HEK293T (cell line): Measurements from ENCODE around the gene AADAC.
"Not testable (repeated sequence)": the region's sequence is repeated elsewhere in the genome, so short reads cannot be mapped to it uniquely, and the experiment has no call there.

Experiments
- CTCF ChIA-PET: fragments of 350-600 bp; formaldehyde crosslinking; extraction: SDS; loops from one replicate; lab custom pipeline; 2021; ENCODE audit warnings: antibody characterized with exemption, inconsistent platforms; lab: Yijun Ruan, JAX
- POLR2A ChIA-PET: fragments of 350-600 bp; formaldehyde crosslinking; extraction: SDS; loops from one replicate; lab custom pipeline; 2020; ENCODE audit warnings: antibody characterized with exemption, inconsistent platforms; lab: Yijun Ruan, JAX
- DNase-seq: peaks from one replicate; pipeline ENCODE4 v3.0.0; 2012; ENCODE audit warnings: mixed read lengths; ENCODE audit errors: extremely low spot score
- ARNT ChIP-seq: fragments of 450-650 bp; IDR thresholded peaks from 2 replicates; pipeline ENCODE4 v1.6.1; 2017; ENCODE audit warnings: mild to moderate bottlenecking
- BHLHE40 ChIP-seq: fragments of 450-650 bp; IDR thresholded peaks from 2 replicates; pipeline ENCODE4 v1.6.1; 2016; ENCODE audit warnings: mild to moderate bottlenecking, moderate library complexity, borderline replicate concordance
- CTBP1 ChIP-seq: fragments of 450-650 bp; IDR thresholded peaks from 2 replicates; pipeline ENCODE4 v1.6.1; 2016; ENCODE audit warnings: borderline replicate concordance
- ELF4 ChIP-seq: fragments of 450-650 bp; IDR thresholded peaks from 2 replicates; pipeline ENCODE4 v1.6.1; 2017; ENCODE audit warnings: antibody characterized with exemption
- FOXA1 ChIP-seq: fragments of 450-650 bp; IDR thresholded peaks from 2 replicates; pipeline ENCODE4 v1.6.1; 2016; ENCODE audit warnings: mild to moderate bottlenecking
- FOXK2 ChIP-seq: fragments of 450-650 bp; IDR thresholded peaks from 2 replicates; pipeline ENCODE4 v1.6.1; 2016; ENCODE audit warnings: mild to moderate bottlenecking
- FOXM1 ChIP-seq: fragments of 450-650 bp; IDR thresholded peaks from 2 replicates; pipeline ENCODE4 v1.6.1; 2017; ENCODE audit warnings: mild to moderate bottlenecking, borderline replicate concordance
- HDGF ChIP-seq: fragments of 450-650 bp; IDR thresholded peaks from 2 replicates; pipeline ENCODE4 v1.6.1; 2017; ENCODE audit warnings: antibody characterized with exemption, borderline replicate concordance
- L3MBTL2 ChIP-seq: fragments of 450-650 bp; conservative IDR thresholded peaks from 2 replicates; pipeline ENCODE4 v1.6.1; 2016; ENCODE audit warnings: mild to moderate bottlenecking
- LEF1 ChIP-seq: fragments of 450-650 bp; IDR thresholded peaks from 2 replicates; pipeline ENCODE4 v1.6.1; 2017; ENCODE audit warnings: mild to moderate bottlenecking, borderline replicate concordance
- NFRKB ChIP-seq: fragments of 450-650 bp; IDR thresholded peaks from 2 replicates; pipeline ENCODE4 v1.6.1; 2016; ENCODE audit warnings: mild to moderate bottlenecking, moderate library complexity
- SP1 ChIP-seq: fragments of 450-650 bp; IDR thresholded peaks from 2 replicates; pipeline ENCODE4 v1.6.1; 2017
- SUZ12 ChIP-seq: fragments of 450-650 bp; IDR thresholded peaks from 2 replicates; pipeline ENCODE4 v1.6.1; 2016; ENCODE audit warnings: mild to moderate bottlenecking
- TARDBP ChIP-seq: fragments of 450-650 bp; IDR thresholded peaks from 2 replicates; pipeline ENCODE4 v1.6.1; 2016
- ZNF384 ChIP-seq: fragments of 450-650 bp; IDR thresholded peaks from 2 replicates; pipeline ENCODE4 v1.6.1; 2016
- TF ChIP-seq, protein P1 (sequence below): fragments of 450-650 bp; IDR thresholded peaks from 2 replicates; pipeline ENCODE4 v1.6.1; 2016

AADAC gene

DNA sequence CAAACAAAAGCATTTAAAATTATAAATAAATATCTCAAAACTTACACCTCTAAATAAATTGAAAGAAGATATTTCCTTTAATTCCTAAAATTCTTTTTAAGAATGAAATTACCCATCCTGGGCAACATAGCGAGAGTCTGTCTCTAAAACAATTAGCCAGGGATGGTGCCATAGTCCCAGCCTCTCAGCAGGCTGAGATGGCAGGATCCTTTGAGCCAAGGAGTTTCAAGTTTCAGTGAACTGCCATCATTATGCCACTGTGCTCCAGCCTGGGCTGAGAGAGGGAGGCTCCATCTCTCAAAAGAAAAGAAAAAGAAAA lies 25.4 kb downstream of the AADAC start:
- CTCF ChIA-PET, result interaction anchor here (0.6 to 1.9 kb wide), 4 partner anchors 46 to 402 kb away, joined by 3 to 17 read pairs (median 5); no protein-coding TSS in a partner anchor
- DNase-seq, result no peak
- TF ChIP-seq TARDBP (no peak), LEF1 (no peak), FOXM1 (no peak), ARNT (no peak)
- POLR2A ChIA-PET, result no interaction called here

DNA sequence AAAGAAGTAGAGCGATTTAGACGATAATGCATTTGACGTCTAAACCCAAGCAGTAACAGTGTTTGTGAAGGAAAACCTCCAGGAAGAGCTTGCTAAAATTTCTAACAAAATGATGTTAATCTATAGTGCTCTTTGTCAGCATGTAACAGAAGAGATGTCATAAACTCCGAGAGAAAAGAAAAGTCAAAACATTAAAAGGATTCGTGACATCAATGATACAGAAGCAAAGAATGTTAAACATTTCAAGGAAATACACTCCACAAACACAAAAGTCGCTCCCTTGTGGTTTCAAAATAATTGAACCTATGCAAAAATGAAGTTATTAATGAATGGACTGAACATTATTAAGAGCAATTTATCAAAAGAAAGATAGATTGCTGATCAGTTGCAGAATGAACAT lies 27.9 kb downstream of the AADAC start:
- no peak for DNase-seq
- POLR2A ChIA-PET, result no interaction called here
- CTCF ChIA-PET, result no interaction called here

DNA sequence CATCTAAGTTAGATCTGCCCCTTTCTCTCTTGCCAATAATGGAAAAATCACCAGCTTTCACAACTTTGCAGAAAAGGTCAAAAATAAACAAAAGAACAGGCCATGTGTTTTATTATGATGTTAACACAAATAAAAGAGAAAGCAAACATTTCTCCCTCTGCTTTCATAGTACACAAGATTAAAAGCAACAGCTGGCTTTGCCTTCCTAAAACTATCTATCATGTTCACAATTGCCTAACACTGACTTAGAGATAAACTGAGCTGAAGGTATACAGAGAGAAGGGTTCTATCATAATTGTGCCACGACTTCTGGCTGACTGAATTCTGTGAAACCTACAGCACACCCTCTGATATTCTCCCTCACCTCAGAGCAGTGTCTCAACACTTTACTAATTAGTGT lies 29.4 kb downstream of the AADAC start:
- TF ChIP-seq ARNT (no peak), BHLHE40 (no peak), SUZ12 (no peak), CTBP1 (no peak), FOXK2 (no peak), LEF1 (no peak), NFRKB (no peak), ELF4 (no peak), FOXA1 (no peak), L3MBTL2 (no peak), SP1 (no peak), FOXM1 (no peak), TARDBP (no peak), ZNF384 (no peak), HDGF (no peak)
- TF ChIP-seq, protein P1, sequence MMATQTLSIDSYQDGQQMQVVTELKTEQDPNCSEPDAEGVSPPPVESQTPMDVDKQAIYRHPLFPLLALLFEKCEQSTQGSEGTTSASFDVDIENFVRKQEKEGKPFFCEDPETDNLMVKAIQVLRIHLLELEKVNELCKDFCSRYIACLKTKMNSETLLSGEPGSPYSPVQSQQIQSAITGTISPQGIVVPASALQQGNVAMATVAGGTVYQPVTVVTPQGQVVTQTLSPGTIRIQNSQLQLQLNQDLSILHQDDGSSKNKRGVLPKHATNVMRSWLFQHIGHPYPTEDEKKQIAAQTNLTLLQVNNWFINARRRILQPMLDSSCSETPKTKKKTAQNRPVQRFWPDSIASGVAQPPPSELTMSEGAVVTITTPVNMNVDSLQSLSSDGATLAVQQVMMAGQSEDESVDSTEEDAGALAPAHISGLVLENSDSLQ, result no peak
- CTCF ChIA-PET, result no interaction called here
- POLR2A ChIA-PET, result no interaction called here
- DNase-seq, result no peak

More for the DNA sequence above, 27.9 kb downstream of the AADAC start:
- TF ChIP-seq ARNT (no peak), SP1 (no peak), SUZ12 (no peak), L3MBTL2 (no peak), FOXK2 (no peak), FOXA1 (no peak), ZNF384 (no peak), LEF1 (no peak), HDGF (no peak), CTBP1 (no peak), ELF4 (no peak), FOXM1 (no peak), BHLHE40 (no peak), NFRKB (no peak), TARDBP (no peak)
- TF ChIP-seq, protein P1, result no peak

DNA sequence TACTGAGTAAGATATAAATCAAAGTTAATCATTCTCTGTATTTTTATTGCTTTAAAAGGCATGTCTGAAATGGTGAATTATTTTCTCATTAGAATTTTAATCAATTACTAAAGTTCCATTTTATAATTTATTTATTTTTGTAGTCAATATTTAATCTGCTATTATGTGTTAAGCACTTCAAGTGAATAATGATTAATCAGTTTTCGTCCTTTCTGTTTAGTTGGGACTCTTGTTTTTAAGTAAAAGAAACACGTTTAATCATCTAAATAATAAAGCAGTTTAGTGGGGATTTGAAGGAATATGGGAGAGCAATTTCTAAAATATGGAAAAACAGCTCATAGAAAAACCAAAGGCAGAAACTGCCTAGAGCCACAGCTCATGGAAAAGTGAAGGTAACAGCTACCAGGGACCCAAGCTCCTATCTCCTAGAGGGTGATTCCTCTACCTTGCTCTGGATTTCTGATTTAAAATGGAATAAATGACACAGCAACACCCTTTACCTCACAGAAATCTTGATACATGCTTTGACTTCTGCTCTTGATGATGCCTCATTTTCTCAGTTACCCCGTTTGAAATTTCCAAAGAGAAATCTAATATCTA lies 31.5 kb downstream of the AADAC start:
- ChIA-PET CTCF (no interaction called here), POLR2A (no interaction called here)
- no peak for DNase-seq
- TF ChIP-seq L3MBTL2 (no peak), NFRKB (no peak), BHLHE40 (no peak), HDGF (no peak), ARNT (no peak), LEF1 (no peak), SP1 (no peak), SUZ12 (no peak), FOXM1 (no peak), CTBP1 (no peak), FOXA1 (no peak), TARDBP (no peak), FOXK2 (no peak), ZNF384 (no peak), ELF4 (no peak)
- TF ChIP-seq, protein P1, result no peak

DNA sequence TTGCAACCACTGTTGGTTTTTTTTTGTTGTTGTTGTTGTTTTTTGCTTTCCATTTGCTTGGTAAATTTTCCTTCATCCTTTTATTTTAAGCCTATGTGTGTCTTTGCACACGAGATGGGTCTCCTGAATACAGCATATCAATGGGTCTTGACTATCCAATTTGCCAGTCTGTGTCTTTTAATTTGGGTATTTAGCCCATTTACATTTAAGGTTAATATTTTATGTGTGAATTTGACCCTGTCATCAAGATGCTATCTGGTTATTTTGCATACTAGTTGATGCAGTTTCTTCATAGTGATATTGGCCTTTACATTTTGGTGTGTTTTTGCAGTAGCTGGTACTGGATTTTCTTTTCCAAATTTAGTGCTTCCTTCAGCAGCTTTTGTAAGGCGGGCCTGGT lies 36.1 kb downstream of the AADAC start:
- CTCF ChIA-PET, DNase-seq, POLR2A ChIA-PET: not testable (repeated sequence)

DNA sequence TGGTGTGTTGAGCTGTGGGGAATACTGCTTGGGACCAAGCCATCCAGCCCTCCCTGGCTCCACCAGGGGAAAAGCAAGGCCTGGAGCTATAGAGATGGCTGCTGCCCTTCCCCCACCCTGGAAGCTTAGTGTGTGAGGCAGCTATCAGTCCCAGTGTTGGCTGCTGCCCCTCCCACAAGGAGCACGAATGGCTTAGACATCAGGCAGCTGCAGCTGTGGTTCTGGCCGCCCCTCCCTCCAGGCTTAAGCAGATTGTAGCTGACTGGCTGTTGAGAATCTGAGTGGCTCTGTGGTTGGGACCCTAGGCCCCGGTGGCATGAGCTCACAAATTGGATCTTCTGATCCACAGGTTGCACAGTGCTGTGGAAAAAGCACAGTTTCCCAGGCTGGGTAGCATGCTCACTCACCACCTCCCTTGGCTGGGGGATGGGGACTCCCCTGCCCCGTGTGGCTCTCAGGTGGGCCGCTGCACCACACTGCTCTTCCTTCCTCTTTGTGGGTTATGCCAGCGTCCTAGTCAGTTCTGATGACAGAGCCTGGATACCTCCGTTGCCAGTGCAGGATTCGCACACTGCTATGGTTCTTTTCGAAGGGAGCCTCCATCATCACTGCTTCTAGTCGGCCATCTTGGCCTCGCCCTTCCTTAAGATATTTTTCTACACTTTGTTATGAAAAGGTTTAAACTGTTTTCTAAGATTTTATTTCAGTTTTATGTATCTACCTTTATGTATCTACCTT lies 38.3 kb downstream of the AADAC start:
- ChIA-PET CTCF (no interaction called here), POLR2A (no interaction called here)
- TF ChIP-seq TARDBP (no peak), SUZ12 (no peak), FOXA1 (no peak), FOXM1 (no peak), CTBP1 (no peak), ELF4 (no peak), NFRKB (no peak), LEF1 (no peak), ZNF384 (no peak), BHLHE40 (no peak), ARNT (no peak), SP1 (no peak), HDGF (no peak), FOXK2 (no peak), L3MBTL2 (no peak)
- TF ChIP-seq, protein P1, result no peak
- no peak for DNase-seq
